Activated T-helper 17 cell treated with anti-CD3 and anti-CD28 coated beads, Interleukin-2, amount 50 U/mL, for 72 hours (primary cell): ENCODE results near the gene TFRC. TPM values are rescaled to one million over a fixed set of nuclear protein-coding genes. Genes with fewer than 3 reads are reported as not detected.

ENCODE experiments used
- total RNA-seq, 2 donors: library from RNA; stranded (reverse); gene quantifications; one replicate each; pipeline ENCODE4 v1.2.3, GENCODE V29; 2022

The TFRC gene
- total RNA-seq, 2 donors from 2014 or later = 376 to 800 TPM

Other genes with a start within 250 kb of the TFRC start
- gene TNK2, start 173.5 kb downstream of the TFRC start, total RNA-seq = 10 to 100 TPM; 56.5 to 67.7 TPM
- gene ZDHHC19, start 129.3 kb upstream of the TFRC start, total RNA-seq = not detected
- not detected for gene SLC51A, start 134.4 kb upstream of the TFRC start, total RNA-seq
- 10 to 100 TPM; 50.8 to 62.0 TPM for gene PCYT1A, start 205.6 kb upstream of the TFRC start, total RNA-seq
- gene DYNLT2B, start 236.2 kb upstream of the TFRC start, total RNA-seq = 10 to 100 TPM in 1 of 2 donors, 1 to 10 TPM in 1; 9.6 to 11.3 TPM